HL-60 (cell line): Measurements from ENCODE around the gene EPS8.
"Not testable (repeated sequence)": the region's sequence is repeated elsewhere in the genome, so short reads cannot be mapped to it uniquely, and the experiment has no call there.

Experiments
- DNase-seq, 2 experiments: peaks; one replicate each; pipeline ENCODE4 v3.0.0-alpha.2; 2010 to 2020; ENCODE audit warnings: low read depth in 1 of 2, low spot score in 1 of 2
- H3K27ac ChIP-seq: fragments of 250-450 bp; sonication (Bioruptor Pico); replicated peaks from 2 replicates; pipeline ENCODE4 v1.5.1; 2020; ENCODE audit warnings: mild to moderate bottlenecking, moderate library complexity
- H3K27me3 ChIP-seq: fragments of 250-450 bp; sonication (Bioruptor Pico); 2 replicates; pipeline ENCODE4 v1.5.1; 2021; ENCODE audit warnings: mild to moderate bottlenecking, moderate library complexity; ENCODE audit not compliant: insufficient read depth, poor library complexity, severe bottlenecking
- H3K4me3 ChIP-seq: replicated peaks from 2 replicates; pipeline ENCODE4 v1.5.1; 2011; ENCODE audit warnings: mild to moderate bottlenecking, control low read depth, low read length; ENCODE audit not compliant: insufficient read depth
- CTCF ChIP-seq: IDR thresholded peaks from one replicate; pipeline ENCODE4 v1.5.1; 2011; ENCODE audit warnings: low read length, control low read depth, inconsistent platforms; ENCODE audit not compliant: insufficient read depth
- GABPA ChIP-seq: IDR thresholded peaks from 2 replicates; pipeline ENCODE4 v1.6.1; 2012; ENCODE audit warnings: low read depth
- POLR2AphosphoS5 ChIP-seq: IDR thresholded peaks from 2 replicates; pipeline ENCODE4 v1.6.1; 2012; ENCODE audit warnings: low read depth
- REST ChIP-seq: IDR thresholded peaks from 2 replicates; pipeline ENCODE4 v1.6.1; 2012; ENCODE audit warnings: low read depth; ENCODE audit not compliant: insufficient replicate concordance
- SPI1 ChIP-seq: IDR thresholded peaks from 2 replicates; pipeline ENCODE4 v1.6.1; 2012; ENCODE audit warnings: low read depth, mild to moderate bottlenecking, borderline replicate concordance

Gene EPS8

GRCh38 chr12:15741082-15741481 is 48.1 kb downstream of the EPS8 start:
- Histone ChIP-seq H3K27me3 (peaks cover 2% of the 10 kb centered on the region), H3K27ac (no peak overlapping the region), H3K4me3 (no peak overlapping the region)
- TF ChIP-seq REST (no peak), GABPA (no peak), SPI1 (no peak), CTCF (no peak), POLR2AphosphoS5 (no peak)
- DNase-seq = no peak

- not testable (repeated sequence) for H3K27ac ChIP-seq, H3K4me3 ChIP-seq, DNase-seq, H3K27me3 ChIP-seq
Measured at GRCh38 chr12:15740389-15740788, 48.8 kb downstream of the EPS8 start.

GRCh38 chr12:15738438-15739015 is 50.7 kb downstream of the EPS8 start:
- TF ChIP-seq GABPA (no peak), CTCF (no peak), SPI1 (no peak), REST (no peak), POLR2AphosphoS5 (no peak)
- Histone ChIP-seq H3K27me3 (peaks cover 2% of the 10 kb centered on the region), H3K4me3 (no peak overlapping the region), H3K27ac (no peak overlapping the region)
- DNase-seq = no peak

- no peak for DNase-seq
- Histone ChIP-seq H3K27ac (no peak overlapping the region), H3K27me3 (peaks cover 2% of the 10 kb centered on the region), H3K4me3 (no peak overlapping the region)
- TF ChIP-seq POLR2AphosphoS5 (no peak), CTCF (no peak), GABPA (no peak), SPI1 (no peak), REST (no peak)
Measured at GRCh38 chr12:15735837-15736615, 53.2 kb downstream of the EPS8 start.
